Activated CD4-positive, alpha-beta T cell treated with anti-CD3 and anti-CD28 coated beads, Interleukin-2, amount 50 U/mL, for 4 hours (primary cell): Measurements from ENCODE around the gene ADH1C.
"Not testable (repeated sequence)": the region's sequence is repeated elsewhere in the genome, so short reads cannot be mapped to it uniquely, and the experiment has no call there.

Experiments used
- DNase-seq, 2 experiments: peaks; one replicate each; pipeline ENCODE4 v3.0.0-alpha.2; 2020

The ADH1C gene

GRCh38 chr4:99356992-99357391 lies 4.4 kb upstream of the ADH1C start:
- no peak for DNase-seq

DNA sequence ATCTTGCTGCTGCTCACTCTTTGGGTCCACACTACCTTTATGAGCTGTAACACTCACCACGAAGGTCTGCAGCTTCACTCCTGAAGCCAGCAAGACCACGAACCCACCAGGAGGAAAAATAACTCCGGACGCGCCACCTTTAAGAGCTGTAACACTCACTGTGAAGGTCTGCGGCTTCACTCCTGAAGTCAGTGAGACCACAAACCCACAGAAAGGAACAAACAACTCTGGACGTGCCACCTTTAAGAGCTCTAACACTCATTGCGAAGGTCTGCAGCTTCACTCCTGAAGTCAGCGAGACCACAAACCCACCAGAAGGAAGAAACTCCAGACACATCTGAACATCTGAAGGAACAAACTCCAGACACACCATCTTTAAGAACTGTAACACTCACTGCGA lies 3.6 kb upstream of the ADH1C start:
- not testable (repeated sequence) for DNase-seq

- no peak for DNase-seq
Observed at GRCh38 chr4:99351487-99351886, 1.1 kb downstream of the ADH1C start.

GRCh38 chr4:99349338-99349737 lies 3.2 kb downstream of the ADH1C start:
- no peak for DNase-seq

- not testable (repeated sequence) for DNase-seq
Observed at GRCh38 chr4:99342624-99343023, 9.9 kb downstream of the ADH1C start.

DNA sequence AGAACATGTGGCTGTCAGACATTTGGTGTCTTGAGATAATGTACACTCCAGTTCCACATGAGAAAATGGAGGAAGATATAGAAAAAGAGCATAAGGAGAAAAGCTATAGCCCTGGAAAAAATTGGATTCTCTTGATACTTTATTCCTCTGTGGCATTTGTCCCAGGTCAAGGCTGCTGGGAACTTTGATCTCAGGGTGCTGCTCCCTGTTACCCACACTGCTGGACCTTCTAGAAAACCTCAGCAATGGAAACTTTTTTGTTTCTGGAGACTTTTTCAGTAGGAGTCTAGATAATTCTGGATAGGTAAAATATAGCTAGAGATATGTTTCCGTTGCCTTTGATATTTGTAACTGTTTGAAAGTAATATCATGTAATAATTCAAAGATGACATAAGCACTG lies 11.1 kb downstream of the ADH1C start:
- no peak for DNase-seq

- no peak for DNase-seq
Observed at GRCh38 chr4:99339172-99339571, 13.4 kb downstream of the ADH1C start.

GRCh38 chr4:99336553-99336952 lies 16.0 kb downstream of the ADH1C start:
- DNase-seq, result no peak

DNA sequence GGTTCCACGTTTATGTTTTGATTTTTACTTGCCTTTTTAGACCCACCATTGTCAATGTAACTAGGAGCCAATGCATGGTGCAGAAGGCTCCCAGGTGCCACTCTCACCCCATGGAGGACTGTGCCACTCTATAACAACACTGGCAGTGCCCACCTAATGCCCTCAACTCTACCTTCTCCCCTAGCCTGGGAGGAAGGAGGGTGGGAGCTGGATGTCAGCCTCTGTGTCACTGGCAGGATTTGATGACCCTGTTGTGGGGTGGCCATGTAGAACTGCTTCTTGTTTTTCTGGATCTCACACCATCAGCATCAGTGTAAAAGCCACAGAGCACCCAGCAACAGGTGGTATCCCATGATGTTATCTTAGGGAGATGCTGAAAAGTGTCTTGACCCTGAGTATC lies 17.7 kb downstream of the ADH1C start:
- DNase-seq, result no peak

DNA sequence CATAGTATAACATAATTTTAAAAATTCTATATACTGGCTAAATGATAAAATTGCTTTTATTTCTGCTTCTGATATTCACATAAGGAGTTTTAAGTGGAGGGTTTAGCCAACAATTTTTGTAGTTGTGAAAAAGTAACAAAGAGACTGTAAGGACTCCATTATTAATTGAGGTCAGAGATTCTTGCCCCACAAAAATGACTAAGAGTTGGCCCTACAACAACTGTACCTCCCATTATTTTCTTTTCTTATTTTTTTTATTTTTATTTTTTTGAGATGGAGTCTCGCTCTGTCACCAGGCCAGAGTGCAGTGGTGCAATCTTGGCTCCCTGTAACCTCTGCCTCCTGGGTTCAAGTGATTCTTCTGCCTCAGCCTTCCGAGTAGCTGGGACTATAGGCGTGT lies 21.9 kb downstream of the ADH1C start:
- no peak for DNase-seq

DNA sequence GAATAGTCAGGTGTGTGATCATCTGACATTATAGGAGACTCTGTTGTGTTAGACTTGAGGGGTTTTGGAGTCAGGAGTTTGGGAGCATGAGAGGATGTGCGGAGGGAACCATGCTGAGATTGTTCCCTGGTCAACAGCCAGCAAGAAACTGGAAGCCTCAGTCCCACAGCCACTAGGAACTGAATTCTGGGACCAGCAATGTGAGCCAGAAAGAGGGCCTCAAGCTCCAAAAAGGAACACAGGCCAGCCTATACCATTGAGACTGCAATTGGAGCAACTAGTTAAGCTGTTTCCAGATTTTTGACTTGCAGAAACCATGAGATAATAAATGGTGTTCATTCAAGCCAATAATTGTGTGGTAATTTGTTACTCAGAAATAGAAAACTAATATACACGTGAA lies 22.7 kb downstream of the ADH1C start:
- DNase-seq, result no peak

DNA sequence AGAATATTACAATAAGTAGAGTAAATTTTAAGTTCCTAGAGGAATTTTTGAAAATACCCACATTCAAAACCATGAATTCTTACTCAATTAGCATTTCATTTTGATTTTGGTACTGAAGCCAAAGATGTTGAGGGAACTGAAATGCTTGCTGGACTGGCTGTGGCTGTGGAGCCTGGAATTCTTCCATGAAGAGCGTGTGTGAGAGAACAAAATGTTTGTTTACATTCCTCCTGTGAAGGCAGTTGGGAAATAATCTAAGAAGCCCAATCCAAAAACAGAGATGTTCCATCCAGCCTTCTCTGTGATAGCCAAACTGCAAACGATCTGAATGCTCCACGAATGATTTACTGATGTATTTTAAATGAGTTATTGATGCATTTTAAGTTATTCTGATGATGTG lies 27.6 kb downstream of the ADH1C start:
- DNase-seq, result no peak

DNA sequence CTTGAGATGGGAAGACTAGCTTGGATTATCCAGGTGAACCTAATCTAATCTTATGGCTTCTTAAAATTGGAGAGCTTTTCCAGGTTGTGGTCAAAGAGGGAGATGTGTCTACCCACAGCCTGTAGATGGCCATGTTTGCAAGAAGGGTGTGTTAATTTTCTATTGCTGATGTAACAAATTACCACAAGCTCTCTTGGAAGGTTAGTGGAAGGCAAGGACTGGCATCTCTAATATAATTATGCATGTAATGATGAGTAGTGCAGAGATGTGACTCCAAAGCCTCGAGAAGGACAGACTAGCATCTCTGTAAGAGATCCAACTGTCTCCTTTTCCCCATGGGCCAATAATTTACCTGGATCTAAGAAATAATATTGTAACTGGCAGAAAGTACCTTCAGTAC lies 28.2 kb downstream of the ADH1C start:
- no peak for DNase-seq

GRCh38 chr4:99323756-99324155 lies 28.8 kb downstream of the ADH1C start:
- no peak for DNase-seq

DNA sequence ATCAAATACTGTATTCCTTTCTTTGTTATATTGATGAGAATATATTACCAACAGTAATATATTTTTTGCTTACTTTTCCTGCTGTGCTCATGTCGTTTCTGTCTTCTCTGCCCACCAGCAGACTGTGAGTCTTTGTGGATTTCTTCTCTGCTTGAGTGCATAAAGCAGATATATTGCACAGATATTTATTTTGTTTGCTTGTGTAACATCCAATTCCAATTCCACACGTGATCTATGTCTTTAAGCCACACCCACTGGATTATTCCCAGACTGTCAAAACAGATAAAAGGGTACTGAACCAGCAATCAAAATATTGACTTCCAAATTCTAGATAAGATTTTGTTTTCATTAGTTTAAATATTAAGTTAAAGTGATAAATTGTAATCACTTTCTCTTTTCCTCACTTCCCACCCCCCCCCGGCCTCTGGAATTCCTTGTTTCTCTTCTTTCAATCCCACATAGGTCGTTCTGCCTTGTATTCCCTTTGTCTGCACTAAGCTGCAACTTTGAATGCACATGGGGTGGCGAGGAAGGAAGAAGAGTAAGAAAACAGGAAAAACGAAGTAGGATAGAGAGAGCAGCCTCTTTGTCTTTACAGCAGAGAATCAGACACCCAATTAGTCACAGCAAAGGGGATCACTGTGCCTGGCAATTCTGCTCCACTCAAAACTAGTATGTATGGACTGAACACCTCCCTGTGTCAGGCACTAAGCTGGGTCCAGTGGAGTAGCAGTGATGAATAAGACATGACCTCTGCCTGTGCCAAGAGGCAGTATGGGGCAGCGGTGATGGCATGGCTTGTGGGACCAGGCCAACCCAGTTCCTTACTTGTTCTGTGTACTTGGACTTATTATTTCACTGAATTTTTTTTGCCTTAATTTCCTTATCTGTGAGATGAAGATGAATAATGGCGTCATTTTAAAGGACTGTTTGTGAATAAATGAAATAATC lies 31.0 kb downstream of the ADH1C start, which contains the start of gene ADH1B:
Gene ADH1B (minus strand): TSS at position 161 of the 951 bp plus-strand sequence. CDS start 70 bp downstream, at position 91.
- no peak for DNase-seq

- not testable (repeated sequence) for DNase-seq
Observed at GRCh38 chr4:99317811-99318210, 34.7 kb downstream of the ADH1C start.

- DNase-seq, result no peak
Observed at GRCh38 chr4:99317354-99317753, 35.2 kb downstream of the ADH1C start.

- DNase-seq, result no peak
Observed at GRCh38 chr4:99315839-99316238, 36.7 kb downstream of the ADH1C start.

DNA sequence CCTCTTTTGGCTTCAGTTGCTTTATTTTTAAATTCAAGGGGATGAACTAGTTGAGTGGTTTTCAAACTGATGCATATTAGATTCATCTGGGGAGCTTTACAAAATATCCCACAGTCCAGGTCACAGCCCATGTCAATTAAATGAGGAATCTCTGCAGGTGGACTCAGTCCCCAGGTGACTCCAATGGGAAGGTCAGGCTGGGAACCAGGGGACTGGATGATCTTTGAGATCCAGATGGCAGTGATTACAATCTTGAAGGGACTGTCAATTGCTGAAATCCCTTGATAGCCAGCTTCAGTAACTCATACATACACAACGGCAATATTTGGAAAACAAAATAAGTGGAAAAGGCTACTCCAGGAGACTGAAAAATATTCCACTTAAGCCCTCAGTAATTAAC lies 38.3 kb downstream of the ADH1C start:
- no peak for DNase-seq

DNA sequence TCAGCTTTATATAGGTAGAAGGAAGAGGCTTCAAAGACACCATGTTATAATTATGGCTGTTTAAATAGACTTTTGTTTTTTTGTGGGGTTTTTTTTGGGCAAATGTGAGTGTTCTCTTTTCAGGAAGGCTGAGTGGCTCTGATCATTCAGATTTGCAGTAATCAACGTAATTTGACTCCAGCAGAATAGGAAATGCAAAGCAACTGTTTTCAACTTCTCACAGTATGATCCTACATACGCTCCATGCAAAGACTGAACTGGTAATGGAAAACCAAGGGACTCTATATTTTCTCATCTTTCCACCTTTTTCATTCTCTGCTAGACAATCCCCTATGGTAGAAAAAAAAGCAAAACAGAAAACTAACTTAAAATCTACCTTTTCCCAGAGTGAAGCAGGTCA lies 42.2 kb downstream of the ADH1C start:
- DNase-seq, result no peak

GRCh38 chr4:99305638-99306400 lies 46.7 kb downstream of the ADH1C start:
- DNase-seq, result no peak

GRCh38 chr4:99301376-99302164 lies 51.0 kb downstream of the ADH1C start:
- no peak for DNase-seq

GRCh38 chr4:99300934-99301333 lies 51.6 kb downstream of the ADH1C start:
- DNase-seq, result no peak
